Fibroblast of skin of left biceps (primary cell): ENCODE results near the gene MAP7.

Experiments used
- DNase-seq, 2 experiments: peaks; one replicate each; pipeline ENCODE4 v3.0.0-alpha.2; 2013; ENCODE audit warnings: low read depth in 2 of 2

The MAP7 gene

DNA sequence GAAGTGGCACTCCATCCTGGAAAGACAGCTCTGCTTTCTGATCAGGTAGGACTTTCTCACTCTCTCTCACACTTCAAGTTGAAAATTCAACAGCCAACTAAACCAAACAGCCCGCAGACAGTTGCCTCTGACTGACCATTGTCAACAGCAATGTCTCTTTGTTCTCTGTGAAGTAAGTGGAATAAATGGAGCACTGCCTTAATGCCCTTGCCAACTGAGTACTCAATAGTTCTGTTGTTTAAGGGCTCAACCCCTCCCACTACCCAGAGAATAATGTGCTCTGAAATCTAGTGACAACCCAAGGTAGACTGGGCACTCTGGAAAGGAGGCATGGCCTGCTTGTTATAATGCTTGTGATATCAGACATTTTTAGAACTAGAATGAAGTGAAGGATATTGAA is 243.8 kb downstream of the MAP7 start:
- no peak for DNase-seq

DNA sequence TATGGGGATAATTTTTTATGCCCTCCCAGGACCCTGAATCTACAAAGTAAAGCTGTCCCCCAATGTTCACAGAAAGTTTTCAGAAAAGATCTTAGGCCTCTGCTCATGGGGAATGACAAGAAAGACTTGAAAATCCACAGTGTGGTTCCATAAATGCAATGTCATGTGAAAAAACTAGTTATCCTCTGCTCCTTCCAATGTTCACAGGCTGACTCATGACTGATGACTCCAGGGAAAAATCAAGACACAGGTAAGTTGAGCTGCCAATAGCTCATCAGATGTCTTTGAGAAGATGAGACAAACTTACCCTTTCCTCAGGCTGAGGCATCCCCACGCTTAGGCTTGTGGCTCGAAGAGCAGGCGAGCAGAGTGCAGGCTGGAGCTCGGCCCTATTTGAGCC is 245.8 kb downstream of the MAP7 start:
- no peak for DNase-seq

DNA sequence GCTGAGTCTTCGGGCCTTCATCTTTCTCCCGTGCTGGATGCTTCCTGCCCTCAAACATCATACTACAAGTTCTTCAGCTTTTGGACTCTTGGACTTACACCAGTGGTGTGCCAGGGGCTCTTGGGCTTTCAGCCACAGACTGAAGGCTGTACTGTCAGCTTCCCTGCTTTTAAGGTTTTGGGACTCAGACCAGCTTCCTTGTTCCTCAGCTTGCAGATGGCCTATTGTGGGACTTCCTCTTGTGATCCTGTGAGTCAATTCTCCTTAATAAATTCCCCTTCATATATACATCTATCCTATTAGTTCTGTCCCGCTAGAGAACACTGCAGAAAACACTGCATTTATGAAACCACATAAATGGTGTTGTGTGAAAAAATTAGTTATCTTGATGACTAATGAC is 246.7 kb downstream of the MAP7 start:
- no peak for DNase-seq

DNA sequence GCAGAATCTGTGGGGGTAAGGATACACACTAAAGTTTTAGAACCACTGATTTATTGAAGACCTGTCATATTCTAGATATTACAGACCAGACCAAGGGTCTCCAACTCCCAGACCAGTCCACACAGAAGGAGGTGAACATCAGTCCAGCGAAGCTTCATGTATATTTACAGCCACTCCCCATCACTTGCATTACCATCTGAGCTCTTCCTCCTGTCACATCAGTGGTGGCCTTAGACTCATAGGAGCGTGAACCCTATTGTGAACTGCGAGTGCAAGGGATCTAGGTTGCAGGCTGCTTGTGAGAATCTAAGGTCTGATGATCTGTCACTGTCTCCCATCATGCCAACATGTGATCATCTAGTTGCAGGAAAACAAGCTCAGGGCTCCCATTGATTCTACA is 255.6 kb downstream of the MAP7 start:
- no peak for DNase-seq
